H1 (cell line): Measurements from ENCODE around the gene OGFR. TPM values are rescaled to one million over a fixed set of nuclear protein-coding genes. Genes with fewer than 3 reads are reported as not detected.

Experiments used
- CTBP2 ChIP-seq: IDR thresholded peaks from 2 replicates; pipeline ENCODE4 v1.7.0; 2011; ENCODE audit warnings: borderline replicate concordance, mild to moderate bottlenecking, moderate library complexity, mixed read lengths, low read length; ENCODE audit not compliant: insufficient read depth, insufficient read length
- CTCF ChIP-seq, 3 experiments: IDR thresholded peaks; 1 replicate in 2 of 3; 2 replicates in 1 of 3; pipeline versions ENCODE4 v1.5.1 to v1.6.1; 2011; ENCODE audit warnings: low read length in 3 of 3, mild to moderate bottlenecking in 3 of 3, inconsistent platforms in 2 of 3, low read depth in 1 of 3, moderate library complexity in 1 of 3; ENCODE audit not compliant: insufficient read depth in 1 of 3; ENCODE audit errors: control extremely low read depth in 1 of 3
- EP300 ChIP-seq, 2 experiments: IDR thresholded peaks; 1 replicate in 1 of 2; 2 replicates in 1 of 2; pipeline ENCODE4 v1.6.1; 2011 to 2012; ENCODE audit warnings: low read depth in 2 of 2, low read length in 2 of 2, mild to moderate bottlenecking in 2 of 2, borderline replicate concordance in 1 of 2, inconsistent platforms in 1 of 2, moderate library complexity in 1 of 2
- KDM4A ChIP-seq: IDR thresholded peaks from one replicate; pipeline ENCODE4 v1.7.1; 2012; ENCODE audit warnings: low read depth, mild to moderate bottlenecking, moderate library complexity, low read length, inconsistent platforms; ENCODE audit not compliant: severe bottlenecking
- KDM5A ChIP-seq: fragments of 200-600 bp; IDR thresholded peaks from 2 replicates; pipeline ENCODE4 v1.7.1; 2012; ENCODE audit warnings: mild to moderate bottlenecking, low read length, inconsistent platforms, mixed read lengths
- SAP30 ChIP-seq: fragments of 300-600 bp; sonication (generic); IDR thresholded peaks from 2 replicates; pipeline ENCODE4 v1.7.1; 2012; ENCODE audit warnings: low read length, moderate library complexity, mild to moderate bottlenecking, inconsistent platforms; ENCODE audit not compliant: insufficient read depth, insufficient replicate concordance
- polyA plus RNA-seq, 7 experiments: library from polyadenylated mRNA; depleted of rRNA in 3 of 7; stranded (reverse) in 5 of 7; unstranded in 2 of 7; fragments of >200 nt in 5 of 7; fragments of 200-250 nt in 2 of 7; gene quantifications; 1 replicate in 5 of 7; 2 replicates in 1 of 7; 4 replicates in 1 of 7; pipeline versions ENCODE4 v1.2.1 to v1.2.3, GENCODE V29; 2011 to 2013; ENCODE audit warnings: missing spikeins in 2 of 7, mixed read lengths in 2 of 7
- total RNA-seq: library from RNA; stranded (reverse); fragmentation: NEBNext Ultra II Directional; extraction: Animal tissue kit (Norgen Biotek cat#: 25700); gene quantifications from 2 replicates; pipeline ENCODE4 v1.2.1, GENCODE V29; 2021

OGFR gene
- total and polyA plus RNA-seq, 2 of the 8 experiments (the other 6 are each of a cell fraction or from before 2014, with no cell fraction given), result 13.9 to 25.1 TPM

DNA sequence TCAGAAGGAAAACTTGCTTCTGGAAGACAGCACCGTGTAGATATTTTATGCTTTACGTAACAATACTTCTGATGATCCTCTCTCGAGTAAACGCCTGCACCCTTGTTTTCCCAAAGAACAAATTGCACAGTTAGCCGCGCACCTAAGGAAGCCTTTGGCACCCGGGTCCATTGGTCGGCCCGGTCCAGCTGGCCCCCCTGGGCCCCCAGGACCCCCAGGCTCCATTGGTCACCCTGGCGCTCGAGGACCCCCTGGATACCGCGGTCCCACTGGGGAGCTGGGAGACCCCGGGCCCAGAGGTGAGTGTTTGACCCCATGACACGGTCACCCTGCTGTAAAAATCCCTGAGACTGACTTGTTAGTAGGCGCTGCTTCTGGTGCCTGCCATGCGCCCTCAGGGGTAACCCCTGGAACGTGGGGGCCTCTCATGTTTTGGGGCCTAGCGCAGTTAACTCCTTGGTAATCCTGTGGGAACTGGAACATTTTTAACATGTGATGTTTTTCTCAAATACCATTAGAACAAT, 32.4 kb downstream of the OGFR start (continued):
- TF ChIP-seq CTCF (IDR thresholded peaks at IDR 0.05; ENCODE audit: control extremely low read depth in 1 of 3, insufficient read depth in 1 of 3, low read depth in 1 of 3, low read length in 3 of 3), result no peak
- no peak for TF ChIP-seq SAP30
- TF ChIP-seq KDM5A, result no peak
- TF ChIP-seq CTBP2, result no peak
- no peak for TF ChIP-seq KDM4A
- no peak for TF ChIP-seq EP300 (IDR thresholded peaks at IDR 0.05; ENCODE audit: borderline replicate concordance in 1 of 2, low read depth in 2 of 2, low read length in 2 of 2)
